ENCODE data around the gene DCAF6.

DNA sequence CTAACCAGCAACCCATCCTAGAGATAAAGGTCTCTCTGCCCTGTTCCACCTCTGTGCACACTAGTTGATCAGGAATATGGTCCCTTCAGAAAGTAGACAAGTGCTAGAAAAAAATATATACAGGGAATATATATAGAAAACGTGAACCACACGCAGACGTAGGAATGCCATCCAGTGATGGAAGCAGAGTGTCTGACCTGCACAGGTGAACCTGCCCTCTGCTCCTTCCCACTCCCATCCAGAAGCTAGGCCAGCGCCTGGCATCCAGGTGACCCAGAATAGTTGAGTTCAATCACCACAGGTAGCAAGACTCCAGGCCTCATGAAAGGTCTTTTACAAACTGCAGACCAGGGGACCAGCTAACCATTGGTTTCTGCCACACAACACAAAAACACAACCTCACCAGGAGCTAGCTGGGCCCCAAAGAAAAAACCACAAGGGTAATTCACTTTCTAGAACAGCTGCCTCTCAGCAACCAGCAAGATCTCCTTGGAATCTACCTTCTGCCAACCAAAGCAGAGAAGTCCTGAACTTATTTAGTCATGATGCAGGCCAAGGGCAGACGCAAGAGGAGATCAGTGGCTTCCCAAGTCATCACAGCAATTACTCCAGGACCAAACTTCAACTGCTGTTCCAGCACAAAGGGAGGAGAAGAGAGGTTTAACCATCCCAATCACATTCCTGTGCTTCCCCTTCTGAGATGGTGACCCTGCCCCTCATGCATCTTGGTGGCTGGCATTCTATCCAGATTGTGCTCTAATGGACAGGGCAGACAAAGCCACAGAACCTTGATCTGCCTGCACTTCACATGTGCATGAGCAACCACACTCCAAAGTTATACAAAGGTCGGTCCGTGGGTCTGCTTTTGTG, 147.2 kb downstream of the DCAF6 start:
- TF ChIP-seq POLR2A (IDR thresholded peaks at IDR 0.05; ENCODE audit: low read length) (no peak), GATA1 (IDR thresholded peaks at IDR 0.05; ENCODE audit: low read depth, low read length) (no peak)
